AG09319 (cell line): Measurements from ENCODE around the gene ZNF474.

Experiments used
- DNase-seq: peaks from one replicate; pipeline ENCODE4 v3.0.0-alpha.2; 2010; ENCODE audit warnings: low read depth; ENCODE audit errors: extremely low read depth
- CTCF ChIP-seq: IDR thresholded peaks from 2 replicates; pipeline ENCODE4 v1.5.1; 2011; ENCODE audit warnings: low read depth, mild to moderate bottlenecking, inconsistent platforms, low read length, moderate library complexity

The ZNF474 gene

GRCh38 chr5:122118356-122118948 is 10.9 kb upstream of the ZNF474 start:
- no peak for TF ChIP-seq CTCF
- no peak for DNase-seq

- no peak for TF ChIP-seq CTCF
- DNase-seq: no peak
These were observed 10.1 kb upstream of the ZNF474 start for GRCh38 chr5:122119205-122119604.

- DNase-seq: no peak
- TF ChIP-seq CTCF: no peak
These were observed 8.9 kb upstream of the ZNF474 start for GRCh38 chr5:122120493-122120892.

GRCh38 chr5:122120957-122121356 is 8.4 kb upstream of the ZNF474 start:
- TF ChIP-seq CTCF: no peak
- DNase-seq: no peak

GRCh38 chr5:122121479-122122465 is 7.6 kb upstream of the ZNF474 start:
- no peak for TF ChIP-seq CTCF
- DNase-seq: no peak

- TF ChIP-seq CTCF: no peak
- no peak for DNase-seq
These were observed 4.6 kb upstream of the ZNF474 start for GRCh38 chr5:122124766-122125165.

GRCh38 chr5:122126177-122126755 is 3.1 kb upstream of the ZNF474 start:
- TF ChIP-seq CTCF: no peak
- peak; percentile 36 for DNase-seq
